Activated CD4-positive, alpha-beta T cell treated with anti-CD3 and anti-CD28 coated beads, Interleukin-2, amount 50 U/mL, for 1 hour (primary cell): Measurements from ENCODE around the gene DPYSL4.

Experiments used
- DNase-seq: peaks from one replicate; pipeline ENCODE4 v3.0.0-alpha.2; 2020

DPYSL4 gene

GRCh38 chr10:132186488-132187429, at the start of gene DPYSL4:
TSS of gene DPYSL4 (plus strand) at chr10:132186948. CDS start at chr10:132187064, 116 bp downstream.
- peak; percentile 29 for DNase-seq

- DNase-seq, result no peak
These were observed 49.4 kb upstream of the DPYSL4 start for GRCh38 chr10:132137111-132138072.

GRCh38 chr10:132138133-132138532, 48.6 kb upstream of the DPYSL4 start:
- no peak for DNase-seq

- no peak for DNase-seq
These were observed 48.2 kb upstream of the DPYSL4 start for GRCh38 chr10:132138596-132138995.

GRCh38 chr10:132139526-132139925, 47.2 kb upstream of the DPYSL4 start:
- DNase-seq, result no peak

GRCh38 chr10:132140167-132140925, 46.4 kb upstream of the DPYSL4 start:
- no peak for DNase-seq

- no peak for DNase-seq
These were observed 45.7 kb upstream of the DPYSL4 start for GRCh38 chr10:132141076-132141475.

GRCh38 chr10:132141526-132142395, 45.0 kb upstream of the DPYSL4 start:
- no peak for DNase-seq

- DNase-seq, result peak; percentile 48
These were observed 44.2 kb upstream of the DPYSL4 start for GRCh38 chr10:132142396-132143161.

- DNase-seq, result no peak
These were observed 43.6 kb upstream of the DPYSL4 start for GRCh38 chr10:132143162-132143561.

- no peak for DNase-seq
These were observed 42.7 kb upstream of the DPYSL4 start for GRCh38 chr10:132144086-132144485.

- no peak for DNase-seq
These were observed 41.7 kb upstream of the DPYSL4 start for GRCh38 chr10:132145002-132145401.

- no peak for DNase-seq
These were observed 41.1 kb upstream of the DPYSL4 start for GRCh38 chr10:132145521-132146185.

GRCh38 chr10:132146271-132146671, 40.5 kb upstream of the DPYSL4 start:
- DNase-seq, result no peak

GRCh38 chr10:132146941-132147915, 39.5 kb upstream of the DPYSL4 start:
- DNase-seq, result no peak

- DNase-seq, result no peak
These were observed 38.2 kb upstream of the DPYSL4 start for GRCh38 chr10:132148261-132149251.

GRCh38 chr10:132149271-132149670, 37.5 kb upstream of the DPYSL4 start:
- no peak for DNase-seq

- DNase-seq, result no peak
These were observed 36.8 kb upstream of the DPYSL4 start for GRCh38 chr10:132149917-132150316.
